Immature natural killer cell (primary cell): ENCODE results near the gene RASL10B. TPM values are rescaled to one million over a fixed set of nuclear protein-coding genes. Genes with fewer than 3 reads are reported as not detected.
"Not testable (repeated sequence)": the region's sequence is repeated elsewhere in the genome, so short reads cannot be mapped to it uniquely, and the experiment has no call there.

Experiments used
- DNase-seq, 3 donors: peaks; one replicate each; pipeline ENCODE4 v3.0.0; 2022; ENCODE audit warnings: mixed read lengths in 1 of 3
- H3K27ac Mint-ChIP-seq, 6 donors: one replicate each; pipeline ENCODE4 v1.8.0; 2020; ENCODE audit warnings: mixed read lengths in 6 of 6, mild to moderate bottlenecking in 5 of 6, inconsistent platforms in 4 of 6, moderate library complexity in 3 of 6
- H3K27me3 Mint-ChIP-seq, 3 donors: one replicate each; pipeline ENCODE4 v1.8.0; 2020 to 2021; ENCODE audit warnings: low read depth in 3 of 3, mild to moderate bottlenecking in 3 of 3, mixed read lengths in 3 of 3, moderate library complexity in 3 of 3, inconsistent platforms in 1 of 3
- H3K36me3 Mint-ChIP-seq, 3 donors: one replicate each; pipeline ENCODE4 v1.8.0; 2020; ENCODE audit warnings: mixed read lengths in 3 of 3, inconsistent platforms in 2 of 3, mild to moderate bottlenecking in 2 of 3
- H3K4me1 Mint-ChIP-seq, 2 donors: one replicate each; pipeline ENCODE4 v1.8.0; 2020; ENCODE audit warnings: inconsistent platforms in 2 of 2, mild to moderate bottlenecking in 2 of 2, mixed read lengths in 2 of 2, moderate library complexity in 1 of 2
- H3K4me3 Mint-ChIP-seq, 5 donors: one replicate each; pipeline ENCODE4 v1.8.0; 2020; ENCODE audit warnings: mild to moderate bottlenecking in 5 of 5, mixed read lengths in 5 of 5, inconsistent platforms in 3 of 5, moderate library complexity in 3 of 5
- H3K9me3 Mint-ChIP-seq, 6 donors: one replicate each; pipeline ENCODE4 v1.8.0; 2020; ENCODE audit warnings: mild to moderate bottlenecking in 6 of 6, mixed read lengths in 6 of 6, inconsistent platforms in 4 of 6, moderate library complexity in 3 of 6
- polyA plus RNA-seq, 3 donors: library from polyadenylated mRNA; unstranded; fragments of 300-500 nt; fragmentation: Illumina TruSeq; gene quantifications; one replicate each; pipeline ENCODE4 v1.2.3, GENCODE V29; 2021

The RASL10B gene
- polyA plus RNA-seq, 3 donors from 2014 or later = not detected

- H3K9me3 Mint-ChIP-seq, DNase-seq, H3K27ac Mint-ChIP-seq, H3K4me3 Mint-ChIP-seq, H3K36me3 Mint-ChIP-seq, H3K4me1 Mint-ChIP-seq: not testable (repeated sequence)
- H3K27me3 Mint-ChIP-seq = peaks cover 6 to 11% (median 8%) of the 10 kb centered on the region in 3 donors
These were observed 20.1 kb downstream of the RASL10B start for GRCh38 chr17:35751541-35751940.

GRCh38 chr17:35752471-35752870 lies 21.0 kb downstream of the RASL10B start:
- Mint-ChIP-seq H3K4me1 (peaks cover 0 to 3% of the 10 kb centered on the region in 2 donors), H3K27ac (no peak overlapping the region), H3K9me3 (no peaks in the 10 kb centered on the region), H3K36me3 (no peaks in the 10 kb centered on the region), H3K4me3 (no peak overlapping the region), H3K27me3 (peaks cover 5 to 10% (median 8%) of the 10 kb centered on the region in 3 donors)
- DNase-seq = no peak

GRCh38 chr17:35752945-35753764 lies 21.7 kb downstream of the RASL10B start, which contains the start of gene GAS2L2:
TSS of gene GAS2L2 (minus strand) at chr17:35753239. CDS start at chr17:35752850, 389 bp downstream.
- peaks cover 4 to 8% (median 8%) of the 10 kb centered on the region in 3 donors for H3K27me3 Mint-ChIP-seq
- peaks cover 0 to 3% of the 10 kb centered on the region in 2 donors for H3K4me1 Mint-ChIP-seq
- no peak within 1 kb of the TSS for H3K4me3 Mint-ChIP-seq
- no peaks in the 10 kb centered on the region for H3K36me3 Mint-ChIP-seq
- no peak for DNase-seq
- no peak within 1 kb of the TSS for H3K27ac Mint-ChIP-seq
- H3K9me3 Mint-ChIP-seq = no peaks in the 10 kb centered on the region

- Mint-ChIP-seq H3K36me3 (peaks cover 0 to 3% (median 0%) of the 10 kb centered on the region in 3 donors), H3K27me3 (peaks cover 0 to 2% (median 0%) of the 10 kb centered on the region in 3 donors), H3K4me1 (no peaks in the 10 kb centered on the region), H3K27ac (no peak overlapping the region), H3K9me3 (no peaks in the 10 kb centered on the region), H3K4me3 (no peak overlapping the region)
- DNase-seq = no peak
These were observed 25.8 kb downstream of the RASL10B start for GRCh38 chr17:35757243-35757642.

- Mint-ChIP-seq H3K36me3 (peaks cover 0 to 3% (median 0%) of the 10 kb centered on the region in 3 donors), H3K9me3 (no peaks in the 10 kb centered on the region), H3K27ac (no peak within 1 kb of the TSS), H3K4me1 (peaks cover 7 to 9% of the 10 kb centered on the region in 2 donors), H3K4me3 (no peak within 1 kb of the TSS), H3K27me3 (peaks cover 0 to 3% (median 2%) of the 10 kb centered on the region in 3 donors)
- DNase-seq = no peak
These were observed 29.1 kb downstream of the RASL10B start, which contains the start of gene C17orf50 for GRCh38 chr17:35760587-35760986. TSS of gene C17orf50 (plus strand) at chr17:35760887. CDS start at chr17:35760942, 55 bp downstream.

- H3K4me1 Mint-ChIP-seq = peaks cover 7 to 9% of the 10 kb centered on the region in 2 donors
- H3K4me3 Mint-ChIP-seq = no peak overlapping the region
- H3K36me3 Mint-ChIP-seq = peaks cover 0 to 3% (median 0%) of the 10 kb centered on the region in 3 donors
- H3K27ac Mint-ChIP-seq = no peak overlapping the region
- no peaks in the 10 kb centered on the region for H3K9me3 Mint-ChIP-seq
- peaks cover 0 to 3% (median 2%) of the 10 kb centered on the region in 3 donors for H3K27me3 Mint-ChIP-seq
- DNase-seq = no peak
These were observed 30.2 kb downstream of the RASL10B start for GRCh38 chr17:35761601-35762000.

GRCh38 chr17:35763767-35764122 lies 32.3 kb downstream of the RASL10B start:
- DNase-seq = no peak
- Mint-ChIP-seq H3K36me3 (peaks cover 0 to 3% (median 0%) of the 10 kb centered on the region in 3 donors), H3K4me3 (peak overlapping the region; percentile 93 to 96 (median 96)), H3K4me1 (peaks cover 7 to 9% of the 10 kb centered on the region in 2 donors), H3K27ac (peak overlapping the region in 3 of 6 donors; percentile 23 to 49 (median 35)), H3K9me3 (no peaks in the 10 kb centered on the region), H3K27me3 (peaks cover 2 to 3% (median 2%) of the 10 kb centered on the region in 3 donors)

GRCh38 chr17:35764123-35764991 lies 32.9 kb downstream of the RASL10B start:
- Mint-ChIP-seq H3K4me3 (peak overlapping the region; percentile 93 to 96 (median 96)), H3K27me3 (peaks cover 2 to 4% (median 3%) of the 10 kb centered on the region in 3 donors)

GRCh38 chr17:35765086-35765710 lies 33.8 kb downstream of the RASL10B start:
- Mint-ChIP-seq H3K27ac (peak overlapping the region in 3 of 6 donors; percentile 76 to 89 (median 87)), H3K4me1 (peaks cover 7 to 9% of the 10 kb centered on the region in 2 donors), H3K27me3 (peaks cover 2 to 5% (median 4%) of the 10 kb centered on the region in 3 donors)

More at GRCh38 chr17:35764123-35764991, 32.9 kb downstream of the RASL10B start:
- H3K27ac Mint-ChIP-seq = peak overlapping the region; percentile 76 to 93 (median 89)
- no peaks in the 10 kb centered on the region for H3K9me3 Mint-ChIP-seq
- DNase-seq = peak; percentile 85 to 88 (median 87)
- H3K36me3 Mint-ChIP-seq = peaks cover 0 to 3% (median 0%) of the 10 kb centered on the region in 3 donors
- H3K4me1 Mint-ChIP-seq = peaks cover 7 to 9% of the 10 kb centered on the region in 2 donors

GRCh38 chr17:35765756-35766488 lies 34.5 kb downstream of the RASL10B start:
- Mint-ChIP-seq H3K4me3 (peak overlapping the region in 1 of 5 donors; percentile 27), H3K36me3 (peaks cover 0 to 3% (median 0%) of the 10 kb centered on the region in 3 donors), H3K27ac (no peak overlapping the region), H3K4me1 (peaks cover 7 to 9% of the 10 kb centered on the region in 2 donors), H3K27me3 (peaks cover 2 to 5% (median 4%) of the 10 kb centered on the region in 3 donors), H3K9me3 (no peaks in the 10 kb centered on the region)
- no peak for DNase-seq

More at GRCh38 chr17:35765086-35765710, 33.8 kb downstream of the RASL10B start:
- Mint-ChIP-seq H3K36me3 (peaks cover 0 to 3% (median 0%) of the 10 kb centered on the region in 3 donors), H3K9me3 (no peaks in the 10 kb centered on the region), H3K4me3 (peak overlapping the region; percentile 55 to 96 (median 94))
- no peak for DNase-seq

- peaks cover 0 to 3% (median 0%) of the 10 kb centered on the region in 3 donors for H3K36me3 Mint-ChIP-seq
- DNase-seq = no peak
These were observed 35.0 kb downstream of the RASL10B start for GRCh38 chr17:35766489-35766877.

GRCh38 chr17:35766903-35767510 lies 35.6 kb downstream of the RASL10B start:
- H3K4me1 Mint-ChIP-seq = peaks cover 7 to 9% of the 10 kb centered on the region in 2 donors
- no peak overlapping the region for H3K4me3 Mint-ChIP-seq
- peaks cover 2 to 5% (median 4%) of the 10 kb centered on the region in 3 donors for H3K27me3 Mint-ChIP-seq
- DNase-seq = no peak
- H3K36me3 Mint-ChIP-seq = no peaks in the 10 kb centered on the region
- H3K27ac Mint-ChIP-seq = no peak overlapping the region
- no peaks in the 10 kb centered on the region for H3K9me3 Mint-ChIP-seq

More at GRCh38 chr17:35766489-35766877, 35.0 kb downstream of the RASL10B start:
- H3K4me1 Mint-ChIP-seq = peaks cover 7 to 9% of the 10 kb centered on the region in 2 donors
- no peaks in the 10 kb centered on the region for H3K9me3 Mint-ChIP-seq
- H3K4me3 Mint-ChIP-seq = no peak overlapping the region
- no peak overlapping the region for H3K27ac Mint-ChIP-seq
- H3K27me3 Mint-ChIP-seq = peaks cover 2 to 5% (median 4%) of the 10 kb centered on the region in 3 donors
